HFF-Myc (cell line): ENCODE results near the gene SAMD4A.
A peak's percentile ranks its signal among the peaks of the same experiment; 100 is the strongest.

Experiments
- DNase-seq: peaks from one replicate; pipeline ENCODE4 v3.0.0-alpha.2; 2011; ENCODE audit warnings: low read depth; ENCODE audit errors: extremely low read depth
- H3K4me3 ChIP-seq: replicated peaks from 2 replicates; pipeline ENCODE4 v1.5.1; 2011; ENCODE audit warnings: low read depth, mild to moderate bottlenecking, control low read depth, low read length
- CTCF ChIP-seq: IDR thresholded peaks from 2 replicates; pipeline ENCODE4 v1.5.1; 2012; ENCODE audit warnings: mild to moderate bottlenecking, low read depth, low read length, control low read depth; ENCODE audit errors: missing control alignments

SAMD4A gene

GRCh38 chr14:54687750-54688119 lies 120.8 kb downstream of the SAMD4A start:
- TF ChIP-seq CTCF, result no peak
- DNase-seq, result no peak
- H3K4me3 ChIP-seq, result no peak overlapping the region

- H3K4me3 ChIP-seq, result no peak overlapping the region
- no peak for TF ChIP-seq CTCF
- no peak for DNase-seq
These were observed 121.3 kb downstream of the SAMD4A start for GRCh38 chr14:54688229-54688628.

- TF ChIP-seq CTCF, result no peak
- no peak overlapping the region for H3K4me3 ChIP-seq
- DNase-seq, result no peak
These were observed 123.0 kb downstream of the SAMD4A start for GRCh38 chr14:54689928-54690327.

GRCh38 chr14:54690887-54691286 lies 124.0 kb downstream of the SAMD4A start:
- TF ChIP-seq CTCF, result no peak
- H3K4me3 ChIP-seq, result no peak overlapping the region

GRCh38 chr14:54691525-54692283 lies 124.8 kb downstream of the SAMD4A start:
- DNase-seq, result no peak
- H3K4me3 ChIP-seq, result no peak overlapping the region
- peak; percentile 93 for TF ChIP-seq CTCF

More at GRCh38 chr14:54690887-54691286, 124.0 kb downstream of the SAMD4A start:
- no peak for DNase-seq

- no peak for DNase-seq
- TF ChIP-seq CTCF, result no peak
- no peak overlapping the region for H3K4me3 ChIP-seq
These were observed 125.4 kb downstream of the SAMD4A start for GRCh38 chr14:54692284-54692772.
